Measurements from ENCODE around the gene PNLIPRP3. TPM values are rescaled to one million over a fixed set of nuclear protein-coding genes. Genes with fewer than 3 reads are reported as not detected.

The PNLIPRP3 gene
- total and polyA plus RNA-seq, 2 donors (not counting 3 experiments of a cell fraction or from before 2014, with no cell fraction given): not detected

DNA sequence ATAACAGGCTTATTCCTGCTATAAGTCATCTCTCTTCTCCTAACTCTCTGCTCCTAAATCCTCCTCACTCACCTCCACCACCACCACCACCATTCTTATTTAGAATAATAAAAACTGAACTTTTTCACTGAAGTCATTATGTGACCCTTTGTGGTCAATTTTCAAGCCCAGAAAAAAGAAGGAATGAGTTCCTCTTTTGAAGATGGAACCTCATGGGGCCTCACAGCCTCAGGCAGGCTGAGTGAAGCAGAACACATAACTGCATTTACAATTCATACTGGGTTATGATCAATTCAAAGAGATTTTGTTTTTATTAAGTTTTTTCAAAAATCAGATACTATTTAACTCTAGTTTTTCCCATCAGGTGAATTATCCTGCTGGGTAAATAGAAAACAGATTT is 29.8 kb downstream of the PNLIPRP3 start:
- no peak for FAIRE-seq
- dilution Hi-C loops (cut with MboI; ENCODE audit: extremely low pct_ligation_motif_present, low sequenced_read_pairs) (no loop called here), intact Hi-C loops (cut with micrococcal nuclease) (no loop called here)
- Histone ChIP-seq H3K9me1 (replicated peaks; ENCODE audit: control insufficient read depth, extremely low read depth, insufficient read depth, low read length) (no peaks in the 10 kb centered on the region), H3K9ac (replicated peaks; ENCODE audit: extremely low read depth, insufficient read depth, low read length) (no peak overlapping the region), H3K4me3 (replicated peaks in 1 of 3; ENCODE audit: insufficient read depth in 1 of 3, low read depth in 1 of 3, low read length in 3 of 3) (no peak overlapping the region), H3K79me2 (ENCODE audit: control insufficient read depth, insufficient read depth, low read length) (no peaks in the 10 kb centered on the region), H3K27me3 (ENCODE audit: control insufficient read depth in 2 of 2, insufficient read depth in 2 of 2, low read length in 2 of 2) (no peaks in the 10 kb centered on the region), H3K36me3 (ENCODE audit: control insufficient read depth in 2 of 2, extremely low read depth in 1 of 2, insufficient read depth in 2 of 2, low read length in 2 of 2) (no peaks in the 10 kb centered on the region), H3K9me3 (replicated peaks; ENCODE audit: control insufficient read depth, insufficient read depth, low read length) (no peaks in the 10 kb centered on the region), H4K20me1 (replicated peaks; ENCODE audit: control insufficient read depth, extremely low read depth, insufficient read depth, low read length) (no peaks in the 10 kb centered on the region), H3K4me2 (ENCODE audit: insufficient read depth, low read length) (no peak overlapping the region), H3K4me1 (ENCODE audit: control insufficient read depth, extremely low read depth, insufficient read depth, low read length) (no peaks in the 10 kb centered on the region), H3K27ac (ENCODE audit: insufficient read depth, low read depth, low read length) (no peak overlapping the region), H2AFZ (ENCODE audit: low read depth, low read length) (no peak overlapping the region)
- no peak for DNase-seq (ENCODE audit: low read depth, low spot score)
- ChIA-PET CTCF (no interaction called here), POLR2A (no interaction called here)
- no TSS peak for BruUV-seq (replicated peaks)
- no peak for TF ChIP-seq POLR2AphosphoS5 (IDR thresholded peaks at IDR 0.05; ENCODE audit: insufficient read depth, low read depth, low read length)
- no peak for TF ChIP-seq JUN (IDR thresholded peaks at IDR 0.05; ENCODE audit: borderline replicate concordance, insufficient read depth, insufficient read length, low read depth)
- no peak for TF ChIP-seq MAX (IDR thresholded peaks at IDR 0.05; ENCODE audit: insufficient read depth, insufficient read length)
- no peak for TF ChIP-seq CTCF (IDR thresholded peaks at IDR 0.05; ENCODE audit: extremely low read depth in 1 of 2, insufficient read depth in 1 of 2, low read depth in 1 of 2, low read length in 2 of 2)
- TF ChIP-seq FOS (IDR thresholded peaks at IDR 0.05; ENCODE audit: borderline replicate concordance, insufficient read depth, low read length): no peak
- TF ChIP-seq MYC (IDR thresholded peaks at IDR 0.05; ENCODE audit: low read depth, low read length): no peak
- TF ChIP-seq POLR2A (IDR thresholded peaks at IDR 0.05; ENCODE audit: low read depth, low read length): no peak
- no peak for TF ChIP-seq GATA2 (IDR thresholded peaks at IDR 0.05; ENCODE audit: insufficient read depth, insufficient read length, low read depth, low read length)
- TF ChIP-seq EZH2 (IDR thresholded peaks at IDR 0.05; ENCODE audit: borderline replicate concordance, low read depth, low read length, severe bottlenecking): no peak

All from endothelial cell of umbilical vein (primary cell).